DMS79 (cell line): ENCODE results near the gene MCF2L2.
A peak's percentile ranks its signal among the peaks of the same experiment; 100 is the strongest.
"Not testable (repeated sequence)": the region's sequence is repeated elsewhere in the genome, so short reads cannot be mapped to it uniquely, and the experiment has no call there.

ENCODE experiments used
- DNase-seq: peaks from one replicate; lab custom pipeline; 2025; lab: John Stamatoyannopoulos, UW

Gene MCF2L2

GRCh38 chr3:183444748-183445147 is 16.3 kb upstream of the MCF2L2 start:
- DNase-seq: no peak

DNA sequence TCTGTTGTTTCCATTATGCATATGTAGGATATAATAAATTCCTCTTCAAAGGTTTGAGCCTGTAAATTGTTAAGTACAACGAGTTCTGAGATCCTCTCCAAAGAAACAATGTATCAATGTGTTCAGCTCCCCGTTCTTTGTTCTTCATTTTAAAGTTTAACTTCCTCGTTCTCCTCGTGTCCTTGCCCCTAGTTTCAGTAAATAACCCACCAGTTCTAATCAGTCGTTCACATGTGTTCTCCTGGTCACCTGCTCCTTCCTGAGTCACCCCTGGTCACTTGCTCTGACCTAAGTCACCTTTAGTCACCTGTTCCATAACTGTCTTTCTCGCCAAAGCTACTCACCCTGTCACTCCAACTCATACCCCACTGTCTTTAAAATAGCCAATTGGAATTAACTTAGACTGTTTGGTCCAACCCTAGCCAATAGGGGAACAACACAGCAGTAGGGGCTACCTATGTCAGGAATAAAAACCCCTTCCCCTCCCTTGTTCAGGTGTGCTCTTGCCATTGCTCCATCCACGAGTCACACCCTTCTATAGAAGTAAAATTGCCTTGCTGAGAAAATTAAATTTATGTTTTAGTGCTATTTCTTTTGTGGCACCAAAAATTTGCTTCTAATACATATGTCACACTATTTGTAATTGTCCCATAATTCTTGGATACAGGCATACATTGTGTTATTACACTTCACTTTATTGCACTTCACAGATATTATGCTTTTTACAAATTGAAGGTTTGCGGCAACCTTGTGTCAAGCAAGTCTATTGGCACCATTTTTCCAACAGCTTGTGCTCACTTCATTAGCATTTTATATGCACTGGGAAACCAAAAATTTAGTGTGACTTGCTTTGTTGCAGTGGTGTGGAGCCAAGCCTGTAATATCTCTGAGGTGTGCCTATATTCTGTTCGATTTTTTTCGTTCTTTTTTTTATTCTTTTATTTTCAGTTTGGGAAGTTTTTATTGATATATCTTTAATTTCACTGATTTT is 15.3 kb upstream of the MCF2L2 start:
- no peak for DNase-seq

DNA sequence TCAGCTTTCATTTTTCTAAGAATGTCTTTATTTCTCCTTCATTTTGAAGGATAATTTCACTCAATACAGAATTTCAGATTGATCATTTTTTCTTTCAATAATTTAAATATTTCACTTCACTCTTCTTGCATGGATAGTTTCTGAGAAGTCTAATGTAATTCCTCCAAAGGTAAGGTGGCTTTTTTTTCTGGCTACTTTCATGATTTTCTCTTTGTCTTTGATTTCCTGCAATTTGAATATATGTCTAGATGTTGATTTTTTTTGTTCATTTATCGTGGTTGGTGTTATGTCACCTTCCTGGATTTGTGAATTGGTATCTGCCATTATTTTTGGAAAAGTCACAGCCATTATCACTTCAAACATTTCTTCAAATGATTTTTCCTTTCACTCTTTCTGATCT is 14.6 kb upstream of the MCF2L2 start:
- DNase-seq: no peak

DNA sequence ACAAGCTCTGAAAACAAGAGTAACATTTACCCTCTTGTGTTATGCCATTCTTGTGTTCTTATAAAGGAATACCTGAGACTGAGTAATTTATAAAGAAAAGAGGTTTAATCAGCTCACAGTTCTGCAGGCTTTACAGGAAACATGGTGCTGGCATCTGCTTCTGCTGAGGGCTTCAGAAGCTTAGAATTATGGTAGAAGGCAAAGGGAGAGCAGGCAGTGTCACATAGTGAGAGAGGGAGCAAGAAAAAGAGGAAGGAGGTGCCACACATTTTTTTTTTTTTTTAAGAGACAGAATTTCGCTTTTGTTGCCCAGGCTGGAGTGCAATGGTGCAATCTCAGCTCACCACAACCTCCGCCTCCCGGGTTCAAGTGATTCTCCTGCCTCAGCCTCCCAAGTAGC is 12.1 kb upstream of the MCF2L2 start:
- DNase-seq: not testable (repeated sequence)

DNA sequence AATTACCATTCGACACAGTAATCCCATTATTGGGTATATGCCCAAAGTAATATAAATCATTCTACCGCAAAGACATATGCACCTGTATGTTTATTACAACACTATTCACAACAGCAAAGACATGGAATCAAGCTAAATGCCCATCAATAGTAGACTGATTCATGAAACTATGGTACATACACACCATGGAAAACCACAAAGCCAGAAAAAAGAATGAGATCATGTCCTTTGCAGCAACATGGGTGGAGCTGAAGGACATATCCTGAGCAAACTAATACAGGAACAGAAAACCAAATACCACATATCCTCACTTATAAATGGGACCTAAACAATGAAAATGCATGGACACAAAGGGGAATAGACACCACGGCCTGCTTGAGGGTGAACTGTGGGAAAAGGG is 11.1 kb upstream of the MCF2L2 start:
- no peak for DNase-seq

- DNase-seq: peak; percentile 21
Observed at GRCh38 chr3:183438735-183439134, 10.3 kb upstream of the MCF2L2 start.

- DNase-seq: peak; percentile 84
Observed at GRCh38 chr3:183437666-183438564, 9.5 kb upstream of the MCF2L2 start.

GRCh38 chr3:183437061-183437460 is 8.6 kb upstream of the MCF2L2 start:
- DNase-seq: no peak

DNA sequence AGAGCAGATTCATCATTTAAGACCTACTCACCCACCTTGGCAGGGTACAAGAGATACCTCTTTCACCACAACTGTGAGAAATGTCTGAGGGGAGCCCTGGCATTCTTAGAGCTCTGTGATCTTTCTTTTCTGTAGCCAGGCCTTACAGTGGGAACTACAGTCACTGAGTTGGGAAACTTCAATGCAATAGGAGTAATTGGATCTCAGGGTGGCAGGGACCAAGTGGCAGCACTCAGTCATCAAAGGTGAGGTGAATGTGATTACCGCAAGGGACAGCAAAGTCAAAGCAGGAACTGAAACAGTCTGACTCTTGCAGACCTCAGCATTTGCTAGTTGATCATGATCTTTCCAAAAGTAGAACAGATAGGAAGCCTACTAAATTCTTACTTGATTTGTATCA is 7.2 kb upstream of the MCF2L2 start:
- no peak for DNase-seq

DNA sequence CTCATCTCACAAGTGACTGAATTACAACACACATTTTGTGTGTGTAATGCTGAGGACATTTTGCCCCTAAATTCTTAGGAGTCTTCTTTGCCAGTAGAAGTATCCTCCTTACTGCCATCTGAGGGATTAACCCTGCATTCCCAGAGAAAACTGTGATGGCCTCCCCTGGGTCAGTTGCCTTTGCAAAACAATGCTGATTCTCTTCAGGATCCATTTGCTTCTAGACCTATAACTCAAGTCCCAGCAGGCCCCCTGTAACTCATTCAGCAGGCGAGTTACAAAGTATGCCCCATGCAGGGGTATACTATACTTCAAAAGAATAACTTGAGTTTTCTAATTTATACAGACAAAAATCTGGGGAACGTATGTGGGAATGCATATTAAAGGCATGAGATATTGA is 6.6 kb upstream of the MCF2L2 start:
- no peak for DNase-seq

- DNase-seq: no peak
Observed at GRCh38 chr3:183434503-183434902, 6.1 kb upstream of the MCF2L2 start.

DNA sequence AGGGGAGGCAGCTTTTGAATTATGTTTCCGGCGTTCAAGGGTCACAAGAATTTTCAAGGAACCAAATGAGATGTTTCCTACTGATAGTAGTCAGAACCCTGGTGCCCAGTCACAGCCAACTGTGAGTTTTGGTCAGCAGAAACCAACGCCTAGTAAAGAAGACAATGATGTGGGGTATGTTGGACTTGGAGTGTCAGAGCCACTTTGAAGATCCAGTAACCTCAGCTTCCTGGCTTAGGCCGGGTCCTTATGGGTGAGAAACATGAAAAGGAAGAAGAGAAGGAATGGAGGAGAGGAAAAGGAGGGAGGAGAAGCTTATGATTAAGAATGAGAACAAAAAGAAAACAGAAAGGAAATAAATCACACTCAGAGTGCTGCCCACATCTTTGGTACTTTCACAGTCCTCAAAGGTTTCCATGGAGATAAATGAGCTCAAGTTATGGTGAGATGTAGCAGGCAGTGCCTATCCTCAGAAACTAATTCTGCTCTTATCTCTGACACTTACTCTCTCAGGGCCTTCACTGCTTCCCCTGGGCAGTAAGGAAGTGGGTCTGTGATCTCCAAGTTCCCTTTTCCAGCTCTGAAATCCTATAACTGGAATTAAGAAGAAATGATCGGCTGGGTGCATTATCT is 2.0 kb upstream of the MCF2L2 start:
- DNase-seq: peak; percentile 12

DNA sequence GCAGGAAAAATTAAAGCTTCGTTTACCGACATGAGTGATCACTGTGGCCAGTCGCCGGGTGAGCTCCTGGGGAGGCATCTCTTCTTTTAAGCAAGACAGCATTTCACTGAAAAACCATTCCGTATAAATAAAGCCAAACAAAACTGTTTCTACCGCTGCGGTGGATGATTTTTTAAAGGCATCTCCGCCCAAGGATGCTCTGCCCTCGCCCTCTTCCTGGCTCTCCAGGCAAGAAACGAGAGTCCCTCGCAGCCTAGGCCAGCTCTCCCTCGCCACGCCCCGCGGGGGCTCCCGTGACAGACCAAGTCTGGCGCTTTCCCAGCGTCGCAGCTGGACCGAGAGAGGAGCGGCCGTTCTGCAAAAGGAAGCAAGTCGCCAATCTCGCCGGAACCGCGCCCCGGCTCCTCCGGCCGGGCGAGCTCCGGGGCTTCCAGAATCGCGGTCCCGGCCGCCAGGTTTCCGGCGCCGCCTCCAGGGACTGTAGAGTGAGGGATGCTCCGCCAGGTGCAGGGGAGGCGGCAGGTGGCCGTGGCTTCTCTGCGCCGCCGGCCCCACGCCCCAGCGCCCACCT is 458 bp downstream of the MCF2L2 start:
- DNase-seq: peak; percentile 51

DNA sequence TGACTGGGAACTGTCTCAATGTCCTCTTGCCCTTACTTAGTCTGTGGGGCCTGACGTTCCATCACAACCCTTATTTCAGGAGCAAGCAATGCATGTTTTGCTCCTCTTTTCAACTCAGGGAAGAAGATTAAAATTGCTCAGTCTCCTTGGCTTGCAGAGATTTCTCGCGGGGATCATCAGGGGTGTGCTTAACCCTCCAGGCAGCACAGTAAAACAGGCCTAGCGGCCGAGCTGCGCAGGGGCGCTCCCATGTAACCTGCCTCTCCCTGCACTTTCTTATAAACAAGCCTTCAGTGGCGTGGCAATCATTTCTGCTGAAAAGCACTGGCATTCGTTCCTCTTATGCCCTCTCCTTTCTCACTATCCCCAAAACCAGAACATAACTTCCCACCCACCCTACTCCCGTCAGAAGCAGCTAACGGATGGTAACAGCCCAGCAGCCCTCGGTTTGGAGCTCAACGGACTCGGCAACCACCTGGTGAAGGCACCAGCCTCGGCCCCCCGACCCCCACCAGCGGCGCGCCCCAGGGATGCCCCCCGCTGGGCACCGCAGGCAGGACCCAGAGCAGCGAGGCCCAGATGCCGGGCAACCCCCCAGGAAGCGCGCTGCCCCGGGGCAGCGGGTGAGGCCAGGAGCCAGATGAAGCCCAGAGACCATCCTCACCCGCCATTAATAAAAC is 1.1 kb downstream of the MCF2L2 start:
- no peak for DNase-seq

DNA sequence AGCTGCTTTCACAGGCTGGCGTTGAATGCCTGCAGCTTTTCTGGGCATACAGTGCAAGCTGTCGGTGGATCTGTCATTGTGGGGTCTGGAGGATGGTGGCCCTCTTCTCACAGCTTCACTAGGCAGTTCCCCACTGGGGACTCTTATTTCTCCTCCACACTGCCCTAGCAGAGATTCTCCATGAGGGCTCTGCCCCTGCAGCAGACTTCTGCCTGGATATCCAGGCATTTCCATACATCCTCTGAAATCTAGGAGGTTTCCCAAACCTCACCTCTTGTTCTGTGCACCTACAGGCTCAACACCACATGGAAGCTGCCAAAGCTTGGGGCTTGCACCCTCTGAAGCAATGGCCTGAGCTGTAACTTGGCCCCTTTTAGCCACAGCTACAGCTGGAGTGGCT is 9.6 kb downstream of the MCF2L2 start:
- DNase-seq: not testable (repeated sequence)

DNA sequence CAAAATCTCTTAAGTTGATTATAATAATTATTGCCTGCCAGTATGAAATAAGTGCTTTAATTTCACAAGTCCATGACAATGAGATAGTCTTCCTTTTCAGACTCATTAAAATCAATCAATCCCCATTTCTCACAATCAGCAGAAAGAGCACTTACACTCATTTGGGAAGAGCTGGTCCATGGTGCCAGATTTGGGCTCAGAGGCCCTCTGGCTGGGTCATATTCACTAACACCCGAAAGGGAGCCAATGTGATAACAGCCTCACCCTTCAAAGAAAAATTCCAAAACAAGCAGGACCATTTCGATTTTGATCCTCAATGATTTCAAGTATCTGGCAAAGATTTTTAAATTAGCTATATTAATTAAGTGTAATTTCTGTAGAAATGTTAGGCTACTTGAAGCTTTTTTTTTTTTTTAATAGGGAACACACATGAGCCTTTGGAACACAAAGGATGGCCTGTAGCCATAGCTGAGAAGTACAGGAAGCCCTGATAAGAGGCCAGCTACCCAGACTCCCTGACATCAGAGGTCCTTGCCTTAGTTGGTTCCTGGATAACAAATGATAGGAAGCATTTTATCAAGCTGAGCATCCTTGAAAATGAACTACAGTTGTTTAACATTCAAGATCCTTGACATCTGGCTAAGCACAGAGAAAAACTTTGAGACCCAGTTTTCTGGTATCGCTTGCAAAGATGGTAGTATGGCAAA is 17.1 kb downstream of the MCF2L2 start:
- DNase-seq: no peak

DNA sequence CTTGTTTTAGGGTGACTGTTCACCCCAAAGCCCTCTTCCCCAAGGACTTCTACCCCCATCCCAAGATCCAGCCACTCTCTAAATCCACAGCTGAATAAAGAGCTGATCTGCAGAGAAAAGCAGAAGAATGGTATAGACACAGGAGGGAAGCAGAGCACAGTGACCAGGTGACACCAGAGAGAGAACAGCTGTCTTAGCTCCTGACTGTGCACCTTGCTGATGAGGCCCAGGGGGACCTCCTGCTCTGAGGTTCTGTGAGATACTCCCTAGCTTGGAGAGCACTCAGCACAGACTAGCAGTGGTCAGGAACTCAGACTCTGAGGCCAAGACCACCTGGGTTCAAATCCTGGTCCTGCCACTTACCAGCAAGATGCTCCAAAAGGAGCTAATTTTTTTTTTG is 17.7 kb downstream of the MCF2L2 start:
- DNase-seq: no peak

DNA sequence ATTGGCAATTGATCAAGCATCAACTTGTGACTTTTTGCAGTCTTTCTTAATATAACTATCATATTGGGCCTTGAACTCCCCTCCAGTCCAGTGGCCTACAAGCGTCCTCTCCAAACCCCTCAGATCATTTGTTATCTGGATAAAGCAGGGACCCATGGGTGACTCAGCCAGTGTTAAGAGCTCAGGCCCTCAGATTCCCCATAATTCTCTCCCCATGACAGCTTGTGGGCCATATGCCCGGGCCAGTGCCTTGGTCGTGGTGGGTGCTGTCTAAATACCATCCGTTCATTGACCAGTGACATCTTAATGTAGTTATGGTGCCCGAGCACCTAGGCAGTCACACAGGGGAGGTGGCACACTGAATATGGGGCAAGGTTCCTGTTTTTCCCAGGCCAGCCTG is 18.1 kb downstream of the MCF2L2 start:
- no peak for DNase-seq

GRCh38 chr3:183409219-183409618 is 19.2 kb downstream of the MCF2L2 start:
- DNase-seq: no peak

GRCh38 chr3:183401678-183402077 is 26.7 kb downstream of the MCF2L2 start:
- no peak for DNase-seq

GRCh38 chr3:183400352-183400751 is 28.1 kb downstream of the MCF2L2 start:
- DNase-seq: peak; percentile 4
